ENCODE measurements around the gene TACC2.

The TACC2 gene

GRCh38 chr10:122122493-122122892 lies 133.5 kb downstream of the TACC2 start:
- Histone ChIP-seq H4K20me1 (ENCODE audit: insufficient read depth, low read length) (no peaks in the 10 kb centered on the region), H3K27me3 (ENCODE audit: insufficient read depth, low read length, poor library complexity) (no peaks in the 10 kb centered on the region), H3K36me3 (ENCODE audit: insufficient read depth, low read length) (no peaks in the 10 kb centered on the region), H3K4me2 (ENCODE audit: insufficient read depth, low read length) (no peak overlapping the region), H3K9ac (ENCODE audit: low read depth, low read length) (no peak overlapping the region), H3K27ac (ENCODE audit: low read length) (no peak overlapping the region), H3K9me3 (ENCODE audit: insufficient read depth, low read length, severe bottlenecking) (no peaks in the 10 kb centered on the region), H3K4me1 (ENCODE audit: insufficient read depth, low read length) (no peaks in the 10 kb centered on the region), H3K79me2 (ENCODE audit: insufficient read depth, low read length) (no peaks in the 10 kb centered on the region), H3K4me3 (ENCODE audit: low read depth in 1 of 2, low read length in 2 of 2) (no peak overlapping the region), H2AFZ (ENCODE audit: low read depth, low read length) (no peak overlapping the region)
- TF ChIP-seq CTCF (IDR thresholded peaks at IDR 0.05; ENCODE audit: borderline replicate concordance, extremely low read depth, low read length, poor library complexity, severe bottlenecking) (no peak), EZH2 (IDR thresholded peaks at IDR 0.05; ENCODE audit: borderline replicate concordance, low read depth, low read length, severe bottlenecking) (no peak)
- DNase-seq (no peak), ATAC-seq (ENCODE audit: insufficient read depth, low read depth) (no peak)

GRCh38 chr10:122123186-122123585 lies 134.2 kb downstream of the TACC2 start:
- no peak overlapping the region for H2AFZ ChIP-seq (ENCODE audit: low read depth, low read length)
- ATAC-seq (ENCODE audit: insufficient read depth, low read depth) (no peak), DNase-seq (no peak)
- no peak overlapping the region for H3K4me3 ChIP-seq (ENCODE audit: low read depth in 1 of 2, low read length in 2 of 2)
- H3K36me3 ChIP-seq (ENCODE audit: insufficient read depth, low read length), result no peaks in the 10 kb centered on the region
- H3K4me1 ChIP-seq (ENCODE audit: insufficient read depth, low read length), result no peaks in the 10 kb centered on the region
- TF ChIP-seq EZH2 (IDR thresholded peaks at IDR 0.05; ENCODE audit: borderline replicate concordance, low read depth, low read length, severe bottlenecking) (no peak), CTCF (IDR thresholded peaks at IDR 0.05; ENCODE audit: borderline replicate concordance, extremely low read depth, low read length, poor library complexity, severe bottlenecking) (no peak)
- no peak overlapping the region for H3K4me2 ChIP-seq (ENCODE audit: insufficient read depth, low read length)
- no peaks in the 10 kb centered on the region for H3K9me3 ChIP-seq (ENCODE audit: insufficient read depth, low read length, severe bottlenecking)
- H3K9ac ChIP-seq (ENCODE audit: low read depth, low read length), result no peak overlapping the region
- no peaks in the 10 kb centered on the region for H3K79me2 ChIP-seq (ENCODE audit: insufficient read depth, low read length)
- no peaks in the 10 kb centered on the region for H4K20me1 ChIP-seq (ENCODE audit: insufficient read depth, low read length)
- no peaks in the 10 kb centered on the region for H3K27me3 ChIP-seq (ENCODE audit: insufficient read depth, low read length, poor library complexity)
- no peak overlapping the region for H3K27ac ChIP-seq (ENCODE audit: low read length)

- Histone ChIP-seq H3K4me1 (ENCODE audit: insufficient read depth, low read length) (no peaks in the 10 kb centered on the region), H3K79me2 (ENCODE audit: insufficient read depth, low read length) (no peaks in the 10 kb centered on the region), H3K4me2 (ENCODE audit: insufficient read depth, low read length) (no peak overlapping the region), H3K36me3 (ENCODE audit: insufficient read depth, low read length) (no peaks in the 10 kb centered on the region), H3K9me3 (ENCODE audit: insufficient read depth, low read length, severe bottlenecking) (no peaks in the 10 kb centered on the region), H2AFZ (ENCODE audit: low read depth, low read length) (no peak overlapping the region), H3K27me3 (ENCODE audit: insufficient read depth, low read length, poor library complexity) (no peaks in the 10 kb centered on the region), H3K27ac (ENCODE audit: low read length) (no peak overlapping the region), H4K20me1 (ENCODE audit: insufficient read depth, low read length) (no peaks in the 10 kb centered on the region), H3K4me3 (ENCODE audit: low read depth in 1 of 2, low read length in 2 of 2) (no peak overlapping the region), H3K9ac (ENCODE audit: low read depth, low read length) (no peak overlapping the region)
- no peak for TF ChIP-seq EZH2 (IDR thresholded peaks at IDR 0.05; ENCODE audit: borderline replicate concordance, low read depth, low read length, severe bottlenecking)
- no peak for TF ChIP-seq CTCF (IDR thresholded peaks at IDR 0.05; ENCODE audit: borderline replicate concordance, extremely low read depth, low read length, poor library complexity, severe bottlenecking)
- ATAC-seq (ENCODE audit: insufficient read depth, low read depth) (no peak), DNase-seq (no peak)
These were observed 135.4 kb downstream of the TACC2 start for GRCh38 chr10:122124342-122124741.

GRCh38 chr10:122124808-122125207 lies 135.8 kb downstream of the TACC2 start:
- no peaks in the 10 kb centered on the region for H4K20me1 ChIP-seq (ENCODE audit: insufficient read depth, low read length)
- no peaks in the 10 kb centered on the region for H3K36me3 ChIP-seq (ENCODE audit: insufficient read depth, low read length)
- no peaks in the 10 kb centered on the region for H3K27me3 ChIP-seq (ENCODE audit: insufficient read depth, low read length, poor library complexity)
- no peak overlapping the region for H3K27ac ChIP-seq (ENCODE audit: low read length)
- H3K4me2 ChIP-seq (ENCODE audit: insufficient read depth, low read length), result no peak overlapping the region
- no peak overlapping the region for H2AFZ ChIP-seq (ENCODE audit: low read depth, low read length)
- no peak for TF ChIP-seq EZH2 (IDR thresholded peaks at IDR 0.05; ENCODE audit: borderline replicate concordance, low read depth, low read length, severe bottlenecking)
- no peak for TF ChIP-seq CTCF (IDR thresholded peaks at IDR 0.05; ENCODE audit: borderline replicate concordance, extremely low read depth, low read length, poor library complexity, severe bottlenecking)
- no peak overlapping the region for H3K4me3 ChIP-seq (ENCODE audit: low read depth in 1 of 2, low read length in 2 of 2)
- no peaks in the 10 kb centered on the region for H3K9me3 ChIP-seq (ENCODE audit: insufficient read depth, low read length, severe bottlenecking)
- DNase-seq (no peak), ATAC-seq (ENCODE audit: insufficient read depth, low read depth) (no peak)
- H3K79me2 ChIP-seq (ENCODE audit: insufficient read depth, low read length), result no peaks in the 10 kb centered on the region
- H3K9ac ChIP-seq (ENCODE audit: low read depth, low read length), result no peak overlapping the region
- H3K4me1 ChIP-seq (ENCODE audit: insufficient read depth, low read length), result no peaks in the 10 kb centered on the region

Measured in DND-41 (cell line).